Stimulated activated CD4-positive, alpha-beta T cell treated with anti-CD3 and anti-CD28 coated beads, TNF-alpha, amount 100 ng/mL, for 24 hours (primary cell): ENCODE results near the gene MPC1.
"Not testable (repeated sequence)": the region's sequence is repeated elsewhere in the genome, so short reads cannot be mapped to it uniquely, and the experiment has no call there.

Experiments
- DNase-seq, 3 experiments: peaks; one replicate each; pipeline ENCODE4 v3.0.0-alpha.2; 2020; ENCODE audit warnings: low read depth in 3 of 3

MPC1 gene

GRCh38 chr6:166406197-166406596, 23.5 kb upstream of the MPC1 start:
- no peak for DNase-seq

- no peak for DNase-seq
Measured at GRCh38 chr6:166405386-166405785, 22.6 kb upstream of the MPC1 start.

GRCh38 chr6:166402582-166403277, 20.0 kb upstream of the MPC1 start:
- no peak for DNase-seq

- peak in 1 of 3 experiments; percentile 42 for DNase-seq
Measured at GRCh38 chr6:166400649-166401250, 18.0 kb upstream of the MPC1 start.

GRCh38 chr6:166400181-166400580, 17.4 kb upstream of the MPC1 start:
- no peak for DNase-seq

- no peak for DNase-seq
Measured at GRCh38 chr6:166398348-166398747, 15.6 kb upstream of the MPC1 start.

- DNase-seq: no peak
Measured at GRCh38 chr6:166397849-166398248, 15.1 kb upstream of the MPC1 start.

GRCh38 chr6:166395778-166396177, 13.0 kb upstream of the MPC1 start:
- DNase-seq: no peak

GRCh38 chr6:166395351-166395750, 12.6 kb upstream of the MPC1 start:
- DNase-seq: no peak

GRCh38 chr6:166394036-166394892, 11.5 kb upstream of the MPC1 start:
- DNase-seq: no peak

GRCh38 chr6:166393535-166393823, 10.7 kb upstream of the MPC1 start:
- no peak for DNase-seq

- not testable (repeated sequence) for DNase-seq
Measured at GRCh38 chr6:166392755-166393534, 10.2 kb upstream of the MPC1 start.

- no peak for DNase-seq
Measured at GRCh38 chr6:166389119-166389518, 6.4 kb upstream of the MPC1 start.

GRCh38 chr6:166388290-166389004, 5.7 kb upstream of the MPC1 start:
- no peak for DNase-seq

- no peak for DNase-seq
Measured at GRCh38 chr6:166387642-166388289, 5.0 kb upstream of the MPC1 start.

GRCh38 chr6:166387098-166387497, 4.4 kb upstream of the MPC1 start:
- DNase-seq: not testable (repeated sequence)

GRCh38 chr6:166386111-166386510, 3.4 kb upstream of the MPC1 start:
- DNase-seq: no peak

GRCh38 chr6:166383802-166384363, 1.1 kb upstream of the MPC1 start:
- peak in 2 of 3 experiments; percentile 7 to 29 for DNase-seq

GRCh38 chr6:166382500-166382932, 224 bp downstream of the MPC1 start:
- no peak for DNase-seq

GRCh38 chr6:166381733-166382499, 824 bp downstream of the MPC1 start:
- peak; percentile 41 to 72 (median 41) for DNase-seq
